ENCODE data around the gene SPATA22. TPM values are rescaled to one million over a fixed set of nuclear protein-coding genes. Genes with fewer than 3 reads are reported as not detected.

The SPATA22 gene
- total RNA-seq, 1 experiment from 2014 or later = not detected

DNA sequence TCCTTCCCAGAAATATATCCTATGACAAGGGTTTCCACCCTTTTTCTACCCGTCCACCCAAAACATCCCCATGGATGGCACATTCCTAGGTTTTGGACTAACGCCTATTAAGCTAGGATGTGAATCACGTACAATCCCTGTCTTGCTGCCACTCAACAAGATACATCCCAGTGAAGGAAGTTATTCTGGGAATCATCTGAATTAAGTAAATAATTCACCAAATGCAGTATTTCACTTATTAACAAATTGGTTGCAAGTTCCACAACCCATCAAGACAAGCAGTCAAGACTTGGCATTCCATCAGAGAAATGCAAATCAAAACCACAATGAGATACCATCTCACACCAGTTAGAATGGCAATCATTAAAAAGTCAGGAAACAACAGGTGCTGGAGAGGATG lies 36.2 kb upstream of the SPATA22 start:
- no peak for DNase-seq
- no peak overlapping the region for H3K4me3 ChIP-seq (ENCODE audit: low read length)
- no peaks in the 10 kb centered on the region for H3K4me1 ChIP-seq (ENCODE audit: low read length)
- H3K79me2 ChIP-seq (ENCODE audit: low read length) = no peaks in the 10 kb centered on the region
- H4K20me1 ChIP-seq (ENCODE audit: insufficient read depth, low read depth, low read length) = no peaks in the 10 kb centered on the region
- no peak overlapping the region for H2AFZ ChIP-seq (ENCODE audit: low read length)
- no peaks in the 10 kb centered on the region for H3K9me2 ChIP-seq (replicated peaks; ENCODE audit: insufficient read depth, low read length)
- H3K9me3 ChIP-seq (ENCODE audit: low read length) = no peaks in the 10 kb centered on the region
- no peak overlapping the region for H3K27ac ChIP-seq (ENCODE audit: low read length)
- no peaks in the 10 kb centered on the region for H3K27me3 ChIP-seq (ENCODE audit: low read length)
- H3K4me2 ChIP-seq (ENCODE audit: low read depth, low read length, poor library complexity, severe bottlenecking) = no peak overlapping the region
- H3K36me3 ChIP-seq (ENCODE audit: insufficient read depth, low read length) = no peaks in the 10 kb centered on the region
- H3K9ac ChIP-seq (ENCODE audit: low read length) = no peak overlapping the region

DNA sequence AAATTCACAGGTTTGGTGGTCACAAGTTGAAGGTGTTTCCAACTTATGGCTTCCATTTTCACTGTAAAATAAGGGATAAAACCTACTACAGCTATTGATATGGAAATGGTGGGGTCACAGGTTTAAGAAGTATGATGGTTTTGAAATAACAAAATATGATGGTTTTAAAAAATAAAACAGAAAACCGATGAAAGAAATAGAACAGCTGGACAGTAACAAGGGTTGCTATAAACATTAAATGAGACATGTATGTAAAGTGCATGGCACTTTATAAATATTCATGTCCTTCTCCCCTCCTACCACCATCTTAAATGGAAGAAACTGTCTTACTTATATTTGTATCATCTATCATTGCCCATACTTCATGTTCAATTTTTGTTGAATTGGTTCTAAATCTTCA lies 35.5 kb upstream of the SPATA22 start:
- Histone ChIP-seq H3K36me3 (ENCODE audit: insufficient read depth, low read length) (no peaks in the 10 kb centered on the region), H3K79me2 (ENCODE audit: low read length) (no peaks in the 10 kb centered on the region), H3K27me3 (ENCODE audit: low read length) (no peaks in the 10 kb centered on the region), H2AFZ (ENCODE audit: low read length) (no peak overlapping the region), H3K4me1 (ENCODE audit: low read length) (no peaks in the 10 kb centered on the region), H3K9ac (ENCODE audit: low read length) (no peak overlapping the region), H3K9me3 (ENCODE audit: low read length) (no peaks in the 10 kb centered on the region), H3K4me3 (ENCODE audit: low read length) (no peak overlapping the region), H3K27ac (ENCODE audit: low read length) (no peak overlapping the region), H4K20me1 (ENCODE audit: insufficient read depth, low read depth, low read length) (no peaks in the 10 kb centered on the region), H3K4me2 (ENCODE audit: low read depth, low read length, poor library complexity, severe bottlenecking) (no peak overlapping the region), H3K9me2 (replicated peaks; ENCODE audit: insufficient read depth, low read length) (no peaks in the 10 kb centered on the region)
- DNase-seq = no peak

DNA sequence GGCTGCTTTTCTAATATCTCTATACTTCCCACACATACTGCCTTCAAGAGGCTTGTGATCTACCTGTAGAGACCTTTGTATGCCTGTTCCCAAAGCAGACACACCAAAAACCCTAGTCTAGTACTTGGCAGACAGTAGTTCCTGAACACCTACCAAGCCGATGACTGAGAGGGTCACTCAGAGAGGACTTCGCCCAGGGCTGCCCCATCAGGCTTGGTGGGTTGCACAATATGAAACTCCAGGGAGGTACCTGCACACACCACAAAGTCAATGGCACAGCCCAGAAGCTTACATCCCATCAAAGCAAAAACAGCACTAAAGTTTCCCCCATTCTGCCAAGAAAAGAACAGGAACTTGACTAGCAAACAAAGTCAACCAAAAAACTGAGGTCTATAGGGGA lies 34.4 kb upstream of the SPATA22 start:
- Histone ChIP-seq H3K9me3 (ENCODE audit: low read length) (no peaks in the 10 kb centered on the region), H3K9ac (ENCODE audit: low read length) (no peak overlapping the region), H3K36me3 (ENCODE audit: insufficient read depth, low read length) (no peaks in the 10 kb centered on the region), H3K27ac (ENCODE audit: low read length) (no peak overlapping the region), H3K4me2 (ENCODE audit: low read depth, low read length, poor library complexity, severe bottlenecking) (no peak overlapping the region), H3K9me2 (replicated peaks; ENCODE audit: insufficient read depth, low read length) (no peaks in the 10 kb centered on the region), H3K4me3 (ENCODE audit: low read length) (no peak overlapping the region), H3K4me1 (ENCODE audit: low read length) (no peaks in the 10 kb centered on the region), H4K20me1 (ENCODE audit: insufficient read depth, low read depth, low read length) (no peaks in the 10 kb centered on the region), H3K27me3 (ENCODE audit: low read length) (no peaks in the 10 kb centered on the region), H2AFZ (ENCODE audit: low read length) (no peak overlapping the region), H3K79me2 (ENCODE audit: low read length) (no peaks in the 10 kb centered on the region)
- DNase-seq = no peak

DNA sequence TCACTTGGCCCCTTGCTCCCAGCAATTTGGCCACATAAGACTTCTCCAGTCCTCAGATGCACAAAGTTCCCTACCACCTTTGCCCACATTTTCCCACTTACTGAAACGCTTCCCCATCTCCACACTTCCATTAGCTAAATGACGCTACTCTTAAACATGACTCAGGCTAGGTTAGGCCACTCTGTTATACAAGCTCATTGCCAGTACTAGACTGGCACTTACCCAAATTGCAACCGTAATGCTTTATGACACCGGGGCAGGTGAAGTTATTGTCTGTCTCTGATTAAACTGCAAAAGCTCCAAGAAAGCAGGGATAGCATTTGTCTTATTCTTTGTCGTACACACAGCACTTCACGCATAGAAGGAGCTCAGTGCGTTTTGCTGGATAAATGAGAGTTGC lies 33.4 kb upstream of the SPATA22 start:
- Histone ChIP-seq H2AFZ (ENCODE audit: low read length) (no peak overlapping the region), H3K79me2 (ENCODE audit: low read length) (no peaks in the 10 kb centered on the region)

DNA sequence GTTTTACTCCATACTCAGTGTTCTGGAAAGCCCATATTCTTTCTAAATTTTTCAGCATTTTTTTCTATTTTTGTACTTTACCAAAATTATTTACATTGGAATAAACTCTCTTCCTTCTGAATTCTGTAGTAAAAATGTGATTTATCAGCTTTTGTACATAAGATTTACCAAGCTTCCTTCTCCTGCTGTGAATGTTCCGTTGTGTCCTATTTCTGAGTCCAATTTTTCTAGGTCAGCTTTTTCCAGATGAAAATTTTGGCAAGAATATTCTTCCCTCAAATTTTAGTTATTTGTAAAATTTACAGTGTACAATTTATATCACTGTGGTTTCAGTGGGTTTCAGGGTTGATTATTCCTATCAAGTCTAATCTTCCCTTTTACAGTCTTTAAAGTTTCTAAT lies 31.7 kb upstream of the SPATA22 start:
- Histone ChIP-seq H3K4me2 (ENCODE audit: low read depth, low read length, poor library complexity, severe bottlenecking) (no peak overlapping the region), H3K36me3 (ENCODE audit: insufficient read depth, low read length) (no peaks in the 10 kb centered on the region), H3K9ac (ENCODE audit: low read length) (no peak overlapping the region), H3K79me2 (ENCODE audit: low read length) (no peaks in the 10 kb centered on the region), H3K9me3 (ENCODE audit: low read length) (no peaks in the 10 kb centered on the region), H4K20me1 (ENCODE audit: insufficient read depth, low read depth, low read length) (no peaks in the 10 kb centered on the region), H3K4me1 (ENCODE audit: low read length) (no peaks in the 10 kb centered on the region), H2AFZ (ENCODE audit: low read length) (no peak overlapping the region), H3K27ac (ENCODE audit: low read length) (no peak overlapping the region), H3K9me2 (replicated peaks; ENCODE audit: insufficient read depth, low read length) (no peaks in the 10 kb centered on the region), H3K27me3 (ENCODE audit: low read length) (no peaks in the 10 kb centered on the region), H3K4me3 (ENCODE audit: low read length) (no peak overlapping the region)
- DNase-seq = no peak

More for the DNA sequence above, 33.4 kb upstream of the SPATA22 start:
- Histone ChIP-seq H3K27ac (ENCODE audit: low read length) (no peak overlapping the region), H4K20me1 (ENCODE audit: insufficient read depth, low read depth, low read length) (no peaks in the 10 kb centered on the region), H3K4me2 (ENCODE audit: low read depth, low read length, poor library complexity, severe bottlenecking) (no peak overlapping the region), H3K4me3 (ENCODE audit: low read length) (no peak overlapping the region), H3K27me3 (ENCODE audit: low read length) (no peaks in the 10 kb centered on the region), H3K9ac (ENCODE audit: low read length) (no peak overlapping the region), H3K9me2 (replicated peaks; ENCODE audit: insufficient read depth, low read length) (no peaks in the 10 kb centered on the region), H3K4me1 (ENCODE audit: low read length) (no peaks in the 10 kb centered on the region), H3K36me3 (ENCODE audit: insufficient read depth, low read length) (no peaks in the 10 kb centered on the region), H3K9me3 (ENCODE audit: low read length) (no peaks in the 10 kb centered on the region)
- no peak for DNase-seq

DNA sequence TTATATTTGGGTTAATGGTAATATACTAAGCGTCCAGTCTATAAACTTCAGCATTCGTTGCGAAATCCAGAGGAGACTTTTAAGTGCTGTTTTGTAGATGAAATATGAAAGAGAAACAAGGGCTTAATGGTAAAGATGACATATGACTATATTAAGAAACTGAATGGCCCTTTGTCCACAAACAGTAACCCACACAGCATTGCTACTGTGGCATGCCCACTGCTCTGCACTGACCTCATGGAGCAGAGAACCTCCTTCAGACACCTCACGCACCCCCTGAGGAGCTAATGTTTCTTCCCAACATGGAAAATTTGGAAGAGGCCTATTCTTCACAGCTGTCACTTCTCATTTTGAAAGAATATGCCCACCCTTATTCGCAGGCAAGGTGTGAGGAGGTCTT lies 30.8 kb upstream of the SPATA22 start:
- no peak overlapping the region for H2AFZ ChIP-seq (ENCODE audit: low read length)
- H3K9ac ChIP-seq (ENCODE audit: low read length) = no peak overlapping the region
- H3K4me2 ChIP-seq (ENCODE audit: low read depth, low read length, poor library complexity, severe bottlenecking) = no peak overlapping the region
- H3K36me3 ChIP-seq (ENCODE audit: insufficient read depth, low read length) = no peaks in the 10 kb centered on the region
- no peaks in the 10 kb centered on the region for H3K4me1 ChIP-seq (ENCODE audit: low read length)
- no peaks in the 10 kb centered on the region for H3K9me2 ChIP-seq (replicated peaks; ENCODE audit: insufficient read depth, low read length)
- no peak for DNase-seq
- H3K79me2 ChIP-seq (ENCODE audit: low read length) = no peaks in the 10 kb centered on the region
- H3K27me3 ChIP-seq (ENCODE audit: low read length) = no peaks in the 10 kb centered on the region
- H3K27ac ChIP-seq (ENCODE audit: low read length) = no peak overlapping the region
- H3K9me3 ChIP-seq (ENCODE audit: low read length) = no peaks in the 10 kb centered on the region
- H4K20me1 ChIP-seq (ENCODE audit: insufficient read depth, low read depth, low read length) = no peaks in the 10 kb centered on the region
- H3K4me3 ChIP-seq (ENCODE audit: low read length) = no peak overlapping the region

DNA sequence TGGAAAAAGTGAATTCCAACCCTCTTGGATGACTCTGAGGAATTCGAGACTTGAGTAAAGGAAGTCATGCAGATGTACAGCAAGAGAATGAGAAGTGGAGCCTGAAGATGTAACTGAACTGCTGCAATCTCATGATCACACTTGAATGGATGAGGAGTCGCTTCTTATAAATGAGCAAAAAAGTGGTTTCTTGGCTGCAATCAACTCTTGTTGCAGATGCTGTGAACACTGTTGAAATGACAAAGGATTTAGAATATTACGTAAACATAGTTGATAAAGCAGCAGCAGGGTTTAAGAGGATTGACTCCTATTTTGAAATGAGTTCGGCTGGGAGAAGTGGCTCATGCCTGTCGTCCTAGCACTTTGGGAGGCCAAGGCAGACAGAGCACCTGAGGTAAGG lies 29.7 kb upstream of the SPATA22 start:
- Histone ChIP-seq H3K4me2 (ENCODE audit: low read depth, low read length, poor library complexity, severe bottlenecking) (no peak overlapping the region), H3K36me3 (ENCODE audit: insufficient read depth, low read length) (no peaks in the 10 kb centered on the region), H3K9ac (ENCODE audit: low read length) (no peak overlapping the region), H3K27ac (ENCODE audit: low read length) (no peak overlapping the region), H3K4me1 (ENCODE audit: low read length) (no peaks in the 10 kb centered on the region), H3K9me3 (ENCODE audit: low read length) (no peaks in the 10 kb centered on the region), H3K9me2 (replicated peaks; ENCODE audit: insufficient read depth, low read length) (no peaks in the 10 kb centered on the region), H3K4me3 (ENCODE audit: low read length) (no peak overlapping the region), H3K79me2 (ENCODE audit: low read length) (no peaks in the 10 kb centered on the region), H2AFZ (ENCODE audit: low read length) (no peak overlapping the region), H4K20me1 (ENCODE audit: insufficient read depth, low read depth, low read length) (no peaks in the 10 kb centered on the region), H3K27me3 (ENCODE audit: low read length) (no peaks in the 10 kb centered on the region)
- no peak for DNase-seq

DNA sequence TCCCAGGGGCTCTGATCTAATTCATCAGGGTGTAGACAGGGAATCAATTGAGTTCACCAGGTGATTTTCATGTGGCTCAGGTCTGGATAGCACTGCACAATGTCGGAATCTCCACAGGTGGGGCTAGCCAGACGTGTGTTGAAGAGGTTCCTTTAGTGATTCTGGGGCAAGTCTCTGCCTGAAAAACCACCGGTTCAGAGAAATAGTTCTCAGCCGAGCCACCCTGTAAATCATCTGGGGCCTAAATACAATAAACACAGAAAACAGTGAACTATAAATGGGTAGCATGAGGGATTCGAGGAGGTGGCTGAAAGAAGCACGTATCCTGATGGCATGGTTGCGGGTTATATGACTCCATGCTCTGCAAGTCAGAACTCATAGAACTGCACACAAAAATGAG lies 25.5 kb upstream of the SPATA22 start:
- Histone ChIP-seq H3K27ac (ENCODE audit: low read length) (no peak overlapping the region), H3K9ac (ENCODE audit: low read length) (no peak overlapping the region), H3K9me2 (replicated peaks; ENCODE audit: insufficient read depth, low read length) (no peaks in the 10 kb centered on the region), H3K4me2 (ENCODE audit: low read depth, low read length, poor library complexity, severe bottlenecking) (no peak overlapping the region), H4K20me1 (ENCODE audit: insufficient read depth, low read depth, low read length) (no peaks in the 10 kb centered on the region), H3K36me3 (ENCODE audit: insufficient read depth, low read length) (no peaks in the 10 kb centered on the region), H3K4me1 (ENCODE audit: low read length) (no peaks in the 10 kb centered on the region), H3K4me3 (ENCODE audit: low read length) (no peak overlapping the region), H3K9me3 (ENCODE audit: low read length) (no peaks in the 10 kb centered on the region), H2AFZ (ENCODE audit: low read length) (no peak overlapping the region), H3K27me3 (ENCODE audit: low read length) (0 out of 2 replicates have a peak, but pooled peaks cover 4% of the 10 kb centered on the region), H3K79me2 (ENCODE audit: low read length) (no peaks in the 10 kb centered on the region)
- no peak for DNase-seq

DNA sequence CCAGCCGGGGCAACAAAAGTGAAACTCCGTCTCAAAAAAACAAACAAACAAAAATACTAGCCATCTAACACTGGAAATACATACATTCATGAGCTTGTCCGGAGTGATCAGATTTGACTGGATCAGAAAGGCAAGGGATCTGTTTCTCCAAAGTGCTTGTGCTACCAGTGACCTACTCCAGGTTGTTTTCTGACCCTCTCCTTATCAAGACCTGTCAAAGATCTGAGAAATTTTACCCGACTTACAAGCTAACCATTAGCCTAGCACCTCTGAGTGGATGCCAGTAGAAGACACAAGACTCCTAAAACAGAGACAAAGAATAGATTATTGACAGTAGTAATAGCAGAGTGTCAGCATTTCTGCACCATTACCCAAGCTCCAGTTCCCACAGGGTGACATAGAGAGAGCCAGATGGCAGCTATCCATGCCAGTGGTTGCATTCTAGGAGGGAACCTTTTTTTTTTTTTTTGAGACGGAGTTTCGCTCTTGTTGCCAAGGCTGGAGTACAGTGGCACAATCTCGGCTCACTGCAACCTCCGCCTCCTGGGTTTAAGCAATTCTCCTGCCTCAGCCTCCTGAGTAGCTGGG lies 14.0 kb upstream of the SPATA22 start:
- no peaks in the 10 kb centered on the region for H4K20me1 ChIP-seq (ENCODE audit: insufficient read depth, low read depth, low read length)
- H3K79me2 ChIP-seq (ENCODE audit: low read length) = no peaks in the 10 kb centered on the region

More for the DNA sequence above, 14.0 kb upstream of the SPATA22 start:
- H2AFZ ChIP-seq (ENCODE audit: low read length) = no peak overlapping the region
- DNase-seq = no peak
- no peaks in the 10 kb centered on the region for H3K4me1 ChIP-seq (ENCODE audit: low read length)
- no peaks in the 10 kb centered on the region for H3K9me3 ChIP-seq (ENCODE audit: low read length)
- H3K27me3 ChIP-seq (ENCODE audit: low read length) = no peaks in the 10 kb centered on the region
- H3K9ac ChIP-seq (ENCODE audit: low read length) = no peak overlapping the region
- H3K36me3 ChIP-seq (ENCODE audit: insufficient read depth, low read length) = no peaks in the 10 kb centered on the region
- no peaks in the 10 kb centered on the region for H3K9me2 ChIP-seq (replicated peaks; ENCODE audit: insufficient read depth, low read length)
- no peak overlapping the region for H3K4me3 ChIP-seq (ENCODE audit: low read length)
- H3K4me2 ChIP-seq (ENCODE audit: low read depth, low read length, poor library complexity, severe bottlenecking) = no peak overlapping the region
- H3K27ac ChIP-seq (ENCODE audit: low read length) = no peak overlapping the region
